Endothelial cell of umbilical vein (primary cell): ENCODE data around the gene HOXA11. TPM values are rescaled to one million over a fixed set of nuclear protein-coding genes. Genes with fewer than 3 reads are reported as not detected.

Experiments
- BruUV-seq: library from RNA; stranded (reverse); fragments of 400-500 nt; replicated peaks from 2 replicates; lab custom pipeline; 2021; lab: Mats Ljungman, UMichigan
- CTCF ChIA-PET: fragments of 300-600, 350-600 bp; sonication (Branson Sonifier 250); formaldehyde crosslinking; loops from one replicate; lab custom pipeline; 2021; ENCODE audit warnings: antibody characterized with exemption, inconsistent platforms; lab: Charles Lee
- POLR2A ChIA-PET: fragments of 300-600, 350-600 bp; sonication (Branson Sonifier 250); formaldehyde crosslinking; loops from one replicate; lab custom pipeline; 2021; ENCODE audit warnings: antibody characterized with exemption, inconsistent platforms; lab: Charles Lee
- DNase-seq: peaks from one replicate; pipeline ENCODE4 v3.0.0-alpha.2; 2011; ENCODE audit warnings: low read depth, low spot score
- FAIRE-seq: peaks from 2 replicates; lab custom pipeline; 2011; peaks lifted over from hg19 to GRCh38; lab: Jason Lieb, UNC
- H2AFZ ChIP-seq: 2 replicates; pipeline ENCODE4 v1.6.0; 2012; ENCODE audit warnings: low read depth, low read length, control low read depth, inconsistent platforms
- H3K27ac ChIP-seq: 2 replicates; pipeline ENCODE4 v1.5.1; 2011; ENCODE audit warnings: low read depth, mild to moderate bottlenecking, control low read depth, low read length, moderate library complexity; ENCODE audit not compliant: insufficient read depth
- H3K27me3 ChIP-seq, 2 experiments: 2 replicates each; pipeline versions ENCODE4 v1.6.0 to v1.6.1; 2011; ENCODE audit warnings: low read length in 2 of 2, mixed read lengths in 1 of 2; ENCODE audit not compliant: control insufficient read depth in 2 of 2, insufficient read depth in 2 of 2
- H3K36me3 ChIP-seq, 2 experiments: 2 replicates in 1 of 2; 3 replicates in 1 of 2; pipeline ENCODE4 v1.5.1; 2011; ENCODE audit warnings: low read length in 2 of 2, mild to moderate bottlenecking in 1 of 2, moderate library complexity in 1 of 2; ENCODE audit not compliant: control insufficient read depth in 2 of 2, insufficient read depth in 2 of 2; ENCODE audit errors: extremely low read depth in 1 of 2
- H3K4me1 ChIP-seq: 3 replicates; pipeline ENCODE4 v1.5.1; 2011; ENCODE audit warnings: mild to moderate bottlenecking, low read length; ENCODE audit not compliant: control insufficient read depth, insufficient read depth; ENCODE audit errors: extremely low read depth
- H3K4me2 ChIP-seq: 2 replicates; pipeline ENCODE4 v1.6.1; 2011; ENCODE audit warnings: low read length, control low read depth, mixed read lengths; ENCODE audit not compliant: insufficient read depth
- H3K4me3 ChIP-seq, 3 experiments: fragments of 200-600 bp in 1 of 3; sonication (generic), shearing (Covaris generic) in 1 of 3; replicated peaks in 1 of 3; 2 replicates each; pipeline ENCODE4 v1.5.1; 2011 to 2016; ENCODE audit warnings: control low read depth in 3 of 3, low read length in 3 of 3, mild to moderate bottlenecking in 2 of 3, inconsistent platforms in 1 of 3, low read depth in 1 of 3, moderate library complexity in 1 of 3; ENCODE audit not compliant: insufficient read depth in 1 of 3
- H3K79me2 ChIP-seq: 2 replicates; pipeline ENCODE4 v1.6.0; 2012; ENCODE audit warnings: low read length, inconsistent platforms; ENCODE audit not compliant: control insufficient read depth, insufficient read depth
- H3K9ac ChIP-seq: replicated peaks from 2 replicates; pipeline ENCODE3; 2011; ENCODE audit warnings: low read length, control low read depth; ENCODE audit not compliant: insufficient read depth; ENCODE audit errors: extremely low read depth
- H3K9me1 ChIP-seq: replicated peaks from 3 replicates; pipeline ENCODE4 v1.6.0; 2011; ENCODE audit warnings: mild to moderate bottlenecking, low read length; ENCODE audit not compliant: control insufficient read depth, insufficient read depth; ENCODE audit errors: extremely low read depth
- H3K9me3 ChIP-seq: replicated peaks from 2 replicates; pipeline ENCODE4 v1.5.1; 2012; ENCODE audit warnings: low read length, inconsistent platforms; ENCODE audit not compliant: control insufficient read depth, insufficient read depth
- H4K20me1 ChIP-seq: replicated peaks from 2 replicates; pipeline ENCODE3; 2011; ENCODE audit warnings: mild to moderate bottlenecking, low read length; ENCODE audit not compliant: control insufficient read depth, insufficient read depth; ENCODE audit errors: extremely low read depth
- CTCF ChIP-seq, 2 donors: IDR thresholded peaks; 1 replicate in 1 of 2; 2 replicates in 1 of 2; pipeline ENCODE4 v1.5.1; 2011; ENCODE audit warnings: low read length in 2 of 2, mild to moderate bottlenecking in 2 of 2, moderate library complexity in 2 of 2, control low read depth in 1 of 2, inconsistent platforms in 1 of 2, low read depth in 1 of 2; ENCODE audit not compliant: insufficient read depth in 1 of 2; ENCODE audit errors: extremely low read depth in 1 of 2
- EZH2 ChIP-seq: IDR thresholded peaks from 2 replicates; pipeline ENCODE4 v1.6.1; 2012; ENCODE audit warnings: borderline replicate concordance, low read depth, mild to moderate bottlenecking, moderate library complexity, low read length, inconsistent platforms; ENCODE audit not compliant: severe bottlenecking
- FOS ChIP-seq: IDR thresholded peaks from 2 replicates; pipeline ENCODE4 v1.6.1; 2011; ENCODE audit warnings: mild to moderate bottlenecking, low read length, moderate library complexity, borderline replicate concordance; ENCODE audit not compliant: insufficient read depth
- GATA2 ChIP-seq: IDR thresholded peaks from 2 replicates; pipeline ENCODE4 v1.7.0; 2011; ENCODE audit warnings: low read depth, mild to moderate bottlenecking, moderate library complexity, mixed read lengths, low read length; ENCODE audit not compliant: insufficient read length, insufficient read depth
- JUN ChIP-seq: IDR thresholded peaks from 2 replicates; pipeline ENCODE4 v1.6.1; 2011; ENCODE audit warnings: borderline replicate concordance, low read depth; ENCODE audit not compliant: insufficient read length, insufficient read depth
- MAX ChIP-seq: IDR thresholded peaks from 2 replicates; pipeline ENCODE4 v1.6.1; 2011; ENCODE audit not compliant: insufficient read depth, insufficient read length
- MYC ChIP-seq: IDR thresholded peaks from one replicate; pipeline ENCODE4 v1.6.1; 2011; ENCODE audit warnings: mild to moderate bottlenecking, low read depth, low read length
- POLR2A ChIP-seq: IDR thresholded peaks from 2 replicates; pipeline ENCODE4 v1.6.1; 2012; ENCODE audit warnings: low read depth, mild to moderate bottlenecking, control low read depth, low read length
- POLR2AphosphoS5 ChIP-seq: IDR thresholded peaks from 2 replicates; pipeline ENCODE4 v1.6.1; 2012; ENCODE audit warnings: low read depth, mild to moderate bottlenecking, control low read depth, low read length, moderate library complexity; ENCODE audit not compliant: insufficient read depth
- dilution Hi-C: fragments of 300-500 bp; cut with MboI; formaldehyde crosslinking; loops from one replicate; pipeline ENCODE4 v1.15.0; 2019; ENCODE audit warnings: low sequenced_read_pairs; ENCODE audit not compliant: extremely low pct_ligation_motif_present
- intact Hi-C: fragments of 100-400 bp; cut with micrococcal nuclease; formaldehyde crosslinking; loops from one replicate; pipeline ENCODE4 v1.10.0; 2022
- polyA plus RNA-seq, 4 experiments: library from polyadenylated mRNA; depleted of rRNA in 3 of 4; stranded (reverse) in 3 of 4; unstranded in 1 of 4; fragments of >200 nt; gene quantifications; 2 replicates each; pipeline versions ENCODE4 v1.2.1 to v1.2.3, GENCODE V29; 2011 to 2012; ENCODE audit warnings: missing spikeins in 1 of 4
- total RNA-seq: library from RNA; stranded (reverse); gene quantifications from 2 replicates; pipeline ENCODE4 v1.2.3, GENCODE V29; 2021

HOXA11 gene
- total and polyA plus RNA-seq, 2 donors (not counting 3 experiments of a cell fraction or from before 2014, with no cell fraction given): 10.4 to 16.7 TPM

- Histone ChIP-seq H3K4me2 (peak overlapping the region; percentile 92), H3K36me3 (no peaks in the 10 kb centered on the region), H3K9me3 (no peaks in the 10 kb centered on the region), H3K9ac (peak overlapping the region; percentile 78), H4K20me1 (no peaks in the 10 kb centered on the region), H2AFZ (no peak overlapping the region), H3K4me3 (no peak overlapping the region), H3K9me1 (no peaks in the 10 kb centered on the region), H3K79me2 (peaks cover 95% of the 10 kb centered on the region), H3K4me1 (peaks cover 68% of the 10 kb centered on the region), H3K27me3 (no peaks in the 10 kb centered on the region), H3K27ac (peak overlapping the region; percentile 96)
- no peak for TF ChIP-seq FOS
- no peak for TF ChIP-seq MYC
- no peak for TF ChIP-seq MAX
- TF ChIP-seq POLR2A: no peak
- TF ChIP-seq CTCF (IDR thresholded peaks at IDR 0.05; ENCODE audit: extremely low read depth in 1 of 2, insufficient read depth in 1 of 2, low read depth in 1 of 2, low read length in 2 of 2): no peak
- no peak for TF ChIP-seq EZH2
- TF ChIP-seq JUN: no peak
- no peak for TF ChIP-seq POLR2AphosphoS5
- TF ChIP-seq GATA2: no peak
- ChIA-PET POLR2A (no interaction called here), CTCF (interaction anchor here (0.6 to 3.7 kb wide), 8 partner anchors 10 to 784 kb away, joined by 3 to 23 read pairs (median 9); partner anchors contain the start of gene HOXA5)
- intact Hi-C loops (no loop called here), dilution Hi-C loops (loop anchor here (25.0 kb wide), 1 partner anchor 966 kb away; no protein-coding TSS in a partner anchor)
- no peak for FAIRE-seq
- DNase-seq: no peak
- no TSS peak for BruUV-seq
Measured at GRCh38 chr7:27153526-27153925, 31.5 kb downstream of the HOXA11 start.
